Astrocyte of the spinal cord (primary cell): ENCODE data around the gene APBA2.

Source experiments
- DNase-seq: peaks from one replicate; pipeline ENCODE4 v3.0.0; 2011; ENCODE audit warnings: low read depth, low spot score
- H3K4me3 ChIP-seq: 2 replicates; pipeline ENCODE4 v1.5.1; 2011; ENCODE audit warnings: low read depth, mild to moderate bottlenecking, low read length, moderate library complexity
- in situ Hi-C: cut with HindIII; loops from 2 replicates; pipeline ENCODE4 v1.10.0; 2017; ENCODE audit warnings: low sequenced_read_pairs
- TF ChIP-seq, protein P1 (sequence below): IDR thresholded peaks from 2 replicates; pipeline ENCODE4 v1.5.1; 2012; ENCODE audit warnings: low read depth, mild to moderate bottlenecking, low read length, inconsistent platforms

Gene APBA2

DNA sequence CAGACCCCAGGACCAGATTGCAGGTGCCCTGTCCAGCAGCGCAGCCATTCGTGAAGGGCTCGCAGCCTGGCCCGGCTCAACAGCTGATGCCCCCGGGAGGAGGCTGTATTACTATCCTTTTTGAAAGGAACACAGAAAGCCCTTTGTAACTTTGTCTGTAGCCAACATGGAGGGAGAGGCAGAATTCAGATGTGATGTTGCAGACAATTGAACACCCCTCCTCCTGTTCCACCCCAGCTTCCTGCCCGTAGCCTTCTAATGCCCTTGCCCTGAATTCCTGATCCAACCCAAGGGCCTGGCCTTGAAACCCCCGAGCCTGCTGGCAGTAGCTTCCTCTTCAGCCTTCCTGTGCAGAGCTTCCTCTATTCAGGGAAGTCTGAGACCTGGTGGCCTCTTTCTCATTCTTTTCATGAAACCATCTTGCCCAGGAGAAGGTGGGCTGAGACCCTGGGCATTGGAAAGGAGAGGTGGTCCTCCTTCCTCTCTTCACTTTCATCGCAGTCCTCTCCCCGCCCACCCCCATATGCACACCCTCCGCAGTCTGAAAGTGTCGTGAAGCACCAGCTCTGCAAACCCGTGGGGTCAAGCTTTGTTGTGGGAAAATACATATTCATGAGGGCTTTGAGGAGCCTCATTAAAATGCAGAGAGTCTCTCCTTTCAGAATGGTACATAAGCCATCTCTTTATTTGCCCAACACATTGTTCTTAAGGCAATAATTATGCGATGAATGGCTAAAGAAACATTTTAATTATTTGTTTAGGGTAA, 109.2 kb downstream of the APBA2 start:
- in situ Hi-C loops: no loop called here
- TF ChIP-seq, protein P1, sequence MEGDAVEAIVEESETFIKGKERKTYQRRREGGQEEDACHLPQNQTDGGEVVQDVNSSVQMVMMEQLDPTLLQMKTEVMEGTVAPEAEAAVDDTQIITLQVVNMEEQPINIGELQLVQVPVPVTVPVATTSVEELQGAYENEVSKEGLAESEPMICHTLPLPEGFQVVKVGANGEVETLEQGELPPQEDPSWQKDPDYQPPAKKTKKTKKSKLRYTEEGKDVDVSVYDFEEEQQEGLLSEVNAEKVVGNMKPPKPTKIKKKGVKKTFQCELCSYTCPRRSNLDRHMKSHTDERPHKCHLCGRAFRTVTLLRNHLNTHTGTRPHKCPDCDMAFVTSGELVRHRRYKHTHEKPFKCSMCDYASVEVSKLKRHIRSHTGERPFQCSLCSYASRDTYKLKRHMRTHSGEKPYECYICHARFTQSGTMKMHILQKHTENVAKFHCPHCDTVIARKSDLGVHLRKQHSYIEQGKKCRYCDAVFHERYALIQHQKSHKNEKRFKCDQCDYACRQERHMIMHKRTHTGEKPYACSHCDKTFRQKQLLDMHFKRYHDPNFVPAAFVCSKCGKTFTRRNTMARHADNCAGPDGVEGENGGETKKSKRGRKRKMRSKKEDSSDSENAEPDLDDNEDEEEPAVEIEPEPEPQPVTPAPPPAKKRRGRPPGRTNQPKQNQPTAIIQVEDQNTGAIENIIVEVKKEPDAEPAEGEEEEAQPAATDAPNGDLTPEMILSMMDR: no peak
- no peak for DNase-seq
- no peak overlapping the region for H3K4me3 ChIP-seq

DNA sequence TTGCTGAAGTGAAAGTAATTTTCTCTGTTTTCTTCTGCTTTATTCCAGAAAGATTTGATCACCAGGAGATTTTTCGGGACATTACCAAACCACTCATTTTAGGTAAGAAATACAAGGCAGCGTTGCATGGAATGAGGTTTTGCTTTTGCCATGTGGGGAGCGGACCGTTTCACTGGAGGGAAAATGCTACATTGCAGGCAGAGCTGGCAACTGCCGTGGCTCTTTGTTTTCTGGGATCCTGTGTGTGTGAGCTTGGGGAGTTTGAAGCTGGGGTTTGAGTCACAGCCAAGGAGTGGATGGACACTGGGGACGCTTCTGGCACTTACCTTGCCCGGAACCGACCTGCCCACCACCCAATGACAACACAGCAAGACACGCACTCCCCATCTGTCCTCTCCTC, 109.9 kb downstream of the APBA2 start:
- no peak for DNase-seq
- TF ChIP-seq, protein P1: no peak
- H3K4me3 ChIP-seq: no peak overlapping the region
- in situ Hi-C loops: no loop called here

DNA sequence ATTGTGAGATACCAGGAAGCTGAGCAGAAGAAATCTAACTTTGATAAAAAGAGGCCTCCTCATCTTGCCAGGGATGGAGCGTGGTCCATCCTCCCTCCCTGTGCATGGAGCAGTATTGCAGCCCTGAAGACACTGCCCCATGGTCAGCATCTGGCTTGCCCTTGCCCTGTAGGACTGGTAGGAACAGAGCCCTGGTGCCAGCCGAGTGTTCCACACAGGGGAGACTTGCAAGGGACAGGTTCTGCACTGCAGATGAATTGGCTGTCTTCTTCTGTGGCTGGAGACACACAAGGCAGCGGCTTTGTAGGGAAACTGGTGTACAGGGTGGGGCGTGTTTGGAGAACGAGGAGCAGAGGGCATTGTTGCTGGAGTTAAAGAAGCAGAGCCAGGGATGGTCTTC, 110.5 kb downstream of the APBA2 start:
- no peak overlapping the region for H3K4me3 ChIP-seq
- in situ Hi-C loops: no loop called here
- TF ChIP-seq, protein P1: no peak
- DNase-seq: no peak

DNA sequence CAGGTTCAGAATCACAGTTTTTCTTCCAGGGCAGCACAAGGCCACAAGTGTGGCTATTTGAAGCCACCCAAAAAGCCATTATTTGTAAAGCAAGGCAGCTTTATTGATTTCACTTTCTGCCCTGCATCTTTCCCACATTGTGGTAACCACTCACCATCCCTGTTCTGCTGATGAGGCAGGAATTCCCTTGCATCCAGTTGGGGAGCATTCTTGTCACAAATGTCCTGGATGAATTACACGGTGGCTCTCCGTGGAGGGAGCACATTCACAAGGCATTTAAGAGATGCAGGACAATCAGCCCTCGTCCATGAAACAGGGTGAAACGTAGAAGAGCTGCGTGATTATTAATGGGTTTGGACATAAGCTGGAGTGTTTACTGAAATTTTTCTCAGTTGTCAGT, 111.2 kb downstream of the APBA2 start:
- in situ Hi-C loops: no loop called here
- no peak for DNase-seq
- TF ChIP-seq, protein P1: no peak

DNA sequence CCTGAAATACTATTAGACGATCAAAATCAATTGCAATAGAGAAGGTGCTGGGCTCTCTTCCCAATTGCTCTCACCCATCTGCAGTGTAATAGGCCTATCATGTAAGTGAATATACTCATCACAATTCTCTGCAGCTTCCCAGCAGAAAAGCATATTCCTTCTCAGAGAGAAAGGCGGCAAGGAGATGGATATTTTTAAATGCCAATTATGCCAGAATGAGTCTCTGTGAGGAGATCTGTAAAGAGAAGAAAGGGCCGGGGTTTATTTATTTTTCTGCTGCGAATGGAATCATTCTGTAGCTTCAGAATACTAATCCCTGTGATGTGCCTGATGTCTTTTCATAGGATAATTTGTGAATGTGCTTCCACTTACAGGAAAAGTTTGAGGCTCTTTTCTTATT, 112.0 kb downstream of the APBA2 start:
- TF ChIP-seq, protein P1: no peak
- DNase-seq: no peak
- no peak overlapping the region for H3K4me3 ChIP-seq
- in situ Hi-C loops: no loop called here

More for the DNA sequence above, 111.2 kb downstream of the APBA2 start:
- no peak overlapping the region for H3K4me3 ChIP-seq

DNA sequence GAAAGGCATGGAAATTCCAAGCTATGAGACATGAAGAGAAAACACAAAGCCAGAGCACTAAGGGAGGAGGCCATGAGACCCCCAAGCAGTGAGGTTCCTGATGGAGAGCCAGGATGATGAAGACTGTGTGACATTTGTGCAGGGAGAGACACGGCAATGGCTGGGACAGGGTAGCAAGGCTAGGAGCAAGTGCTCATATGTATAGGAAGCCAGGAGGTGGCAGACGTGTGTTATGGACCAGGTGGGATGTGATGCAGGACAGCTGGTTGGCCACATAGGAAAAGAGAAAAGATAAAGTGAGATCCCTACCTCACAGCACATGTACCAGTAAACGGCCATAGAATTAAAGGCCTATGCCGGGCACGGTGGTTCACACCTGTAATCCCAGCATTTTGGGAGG, 112.7 kb downstream of the APBA2 start:
- in situ Hi-C loops: no loop called here
- DNase-seq: no peak
- TF ChIP-seq, protein P1: no peak

More for the DNA sequence above, 112.7 kb downstream of the APBA2 start:
- no peak overlapping the region for H3K4me3 ChIP-seq
